ENCODE results near the gene ERG28.

Gene ERG28

DNA sequence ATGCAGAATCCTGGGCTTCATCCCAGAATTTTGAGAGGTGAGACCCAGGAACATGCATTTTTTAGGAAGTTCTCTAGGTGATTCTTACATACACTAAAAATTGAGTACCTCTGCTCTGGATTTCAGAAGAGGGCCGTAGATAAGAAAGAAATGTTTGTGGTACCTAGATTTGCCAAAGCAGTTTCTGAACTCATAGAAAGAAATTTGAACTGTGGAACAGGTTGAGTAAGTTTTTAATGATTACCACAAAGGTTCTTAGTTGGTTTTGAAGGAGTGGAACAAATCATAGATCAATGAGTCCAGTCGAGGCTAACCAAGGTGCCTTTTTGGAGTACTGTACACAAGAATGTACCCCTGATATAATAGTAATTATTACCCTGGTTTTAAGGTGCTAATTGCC is 25.2 kb upstream of the ERG28 start:
- TF ChIP-seq, protein P1, sequence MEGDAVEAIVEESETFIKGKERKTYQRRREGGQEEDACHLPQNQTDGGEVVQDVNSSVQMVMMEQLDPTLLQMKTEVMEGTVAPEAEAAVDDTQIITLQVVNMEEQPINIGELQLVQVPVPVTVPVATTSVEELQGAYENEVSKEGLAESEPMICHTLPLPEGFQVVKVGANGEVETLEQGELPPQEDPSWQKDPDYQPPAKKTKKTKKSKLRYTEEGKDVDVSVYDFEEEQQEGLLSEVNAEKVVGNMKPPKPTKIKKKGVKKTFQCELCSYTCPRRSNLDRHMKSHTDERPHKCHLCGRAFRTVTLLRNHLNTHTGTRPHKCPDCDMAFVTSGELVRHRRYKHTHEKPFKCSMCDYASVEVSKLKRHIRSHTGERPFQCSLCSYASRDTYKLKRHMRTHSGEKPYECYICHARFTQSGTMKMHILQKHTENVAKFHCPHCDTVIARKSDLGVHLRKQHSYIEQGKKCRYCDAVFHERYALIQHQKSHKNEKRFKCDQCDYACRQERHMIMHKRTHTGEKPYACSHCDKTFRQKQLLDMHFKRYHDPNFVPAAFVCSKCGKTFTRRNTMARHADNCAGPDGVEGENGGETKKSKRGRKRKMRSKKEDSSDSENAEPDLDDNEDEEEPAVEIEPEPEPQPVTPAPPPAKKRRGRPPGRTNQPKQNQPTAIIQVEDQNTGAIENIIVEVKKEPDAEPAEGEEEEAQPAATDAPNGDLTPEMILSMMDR (IDR thresholded peaks at IDR 0.05; ENCODE audit: control insufficient read depth, insufficient read depth, low read depth, low read length, missing control alignments): no peak
- DNase-seq (ENCODE audit: low read depth): no peak
- no peak overlapping the region for H3K4me3 ChIP-seq (ENCODE audit: control insufficient read depth, low read depth, low read length)

- H3K4me3 ChIP-seq (ENCODE audit: control insufficient read depth, low read depth, low read length): no peak overlapping the region
- TF ChIP-seq, protein P1 (IDR thresholded peaks at IDR 0.05; ENCODE audit: control insufficient read depth, insufficient read depth, low read depth, low read length, missing control alignments): no peak
- DNase-seq (ENCODE audit: low read depth): no peak
Observed at GRCh38 chr14:75675265-75675960, 14.7 kb upstream of the ERG28 start.

DNA sequence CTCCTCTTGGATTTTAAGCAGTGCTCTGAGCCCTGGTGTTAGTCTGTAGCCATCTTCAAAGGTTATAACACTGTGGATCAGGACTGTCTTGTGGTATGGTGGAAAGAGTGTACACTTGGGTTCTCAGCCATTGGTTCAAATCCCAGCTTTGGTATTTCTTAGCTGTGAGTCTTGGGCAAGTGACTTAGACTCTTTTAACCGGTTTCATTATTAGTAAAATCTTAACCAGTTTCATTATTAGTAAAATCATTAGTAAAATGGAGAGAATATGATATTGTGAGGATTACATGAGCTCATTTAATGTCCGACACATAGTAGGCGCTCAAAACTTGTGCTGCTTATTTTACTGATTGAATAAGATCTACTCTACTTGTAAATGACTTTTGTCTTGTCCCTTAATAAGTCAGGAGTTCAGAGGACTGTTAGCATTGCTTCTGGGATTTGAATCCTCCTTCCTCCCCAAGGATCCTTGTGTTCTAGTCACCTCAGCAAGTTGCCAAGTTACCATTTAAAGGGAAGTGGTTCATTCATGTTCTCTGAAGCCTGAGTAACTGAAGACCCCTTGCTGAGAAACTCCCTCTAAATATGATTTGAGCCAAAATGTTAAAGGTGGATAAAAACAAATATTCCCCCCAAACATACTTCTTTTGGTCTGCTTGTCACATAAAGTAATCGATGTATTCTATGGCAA is 12.8 kb upstream of the ERG28 start:
- no peak overlapping the region for H3K4me3 ChIP-seq (ENCODE audit: control insufficient read depth, low read depth, low read length)

GRCh38 chr14:75672605-75673192 is 12.0 kb upstream of the ERG28 start:
- DNase-seq (ENCODE audit: low read depth): no peak
- H3K4me3 ChIP-seq (ENCODE audit: control insufficient read depth, low read depth, low read length): no peak overlapping the region
- TF ChIP-seq, protein P1 (IDR thresholded peaks at IDR 0.05; ENCODE audit: control insufficient read depth, insufficient read depth, low read depth, low read length, missing control alignments): no peak

More for the DNA sequence above, 12.8 kb upstream of the ERG28 start:
- no peak for DNase-seq (ENCODE audit: low read depth)
- TF ChIP-seq, protein P1 (IDR thresholded peaks at IDR 0.05; ENCODE audit: control insufficient read depth, insufficient read depth, low read depth, low read length, missing control alignments): no peak

DNA sequence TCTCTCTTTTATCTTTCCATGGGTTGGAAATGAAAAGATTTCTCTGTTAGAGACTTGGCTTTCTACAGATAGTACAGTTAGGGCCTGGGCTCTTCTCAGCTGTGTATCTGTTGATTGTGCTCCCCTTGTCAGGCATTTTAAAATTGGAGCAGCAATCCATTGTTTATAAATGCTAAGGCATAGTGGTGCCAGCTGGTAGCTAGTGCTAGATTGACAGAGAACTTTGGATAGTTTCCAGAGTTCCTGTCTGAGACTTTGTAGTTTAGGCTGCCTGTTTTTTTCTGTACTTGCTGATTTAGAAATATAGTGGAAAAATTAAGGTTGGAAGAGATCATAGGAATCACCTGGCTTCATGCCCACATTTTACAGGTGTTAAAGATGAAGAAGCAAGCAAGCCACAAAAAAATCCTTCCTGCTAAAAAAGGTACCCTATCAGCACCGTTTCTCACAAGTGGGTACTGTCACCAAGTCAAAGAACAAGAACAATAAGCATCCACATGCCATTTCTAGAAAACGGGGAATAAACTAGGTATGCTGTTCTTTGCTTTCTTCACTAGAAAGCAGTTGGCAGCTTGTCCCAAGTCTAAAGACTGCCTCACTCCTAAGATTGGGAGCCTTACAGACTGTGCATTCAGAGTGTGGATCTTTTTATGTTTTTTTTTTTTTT is 6.6 kb upstream of the ERG28 start:
- DNase-seq (ENCODE audit: low read depth): no peak
- H3K4me3 ChIP-seq (ENCODE audit: control insufficient read depth, low read depth, low read length): no peak overlapping the region
- TF ChIP-seq, protein P1 (IDR thresholded peaks at IDR 0.05; ENCODE audit: control insufficient read depth, insufficient read depth, low read depth, low read length, missing control alignments): no peak

GRCh38 chr14:75662966-75663365 is 2.3 kb upstream of the ERG28 start:
- TF ChIP-seq, protein P1 (IDR thresholded peaks at IDR 0.05; ENCODE audit: control insufficient read depth, insufficient read depth, low read depth, low read length, missing control alignments): no peak
- no peak for DNase-seq (ENCODE audit: low read depth)

More at GRCh38 chr14:75662966-75663365, 2.3 kb upstream of the ERG28 start:
- no peak overlapping the region for H3K4me3 ChIP-seq (ENCODE audit: control insufficient read depth, low read depth, low read length)
